GM12873 (cell line): ENCODE data around the gene ADAP1.
A peak's percentile ranks its signal among the peaks of the same experiment; 100 is the strongest.

Experiments
- CTCF ChIP-seq: IDR thresholded peaks from 2 replicates; pipeline ENCODE4 v1.5.1; 2012; ENCODE audit warnings: low read depth, mild to moderate bottlenecking, moderate library complexity, low read length, control low read depth; ENCODE audit not compliant: insufficient read depth; ENCODE audit errors: missing control alignments

ADAP1 gene

GRCh38 chr7:954330-955238 lies at the start of gene ADAP1:
Gene ADAP1, minus strand, starts transcription at chr7:954680. Its CDS starts 203 bp downstream, at chr7:954477.
- TF ChIP-seq CTCF = peak; percentile 49

- no peak for TF ChIP-seq CTCF
Observed at GRCh38 chr7:999941-1000935, 45.8 kb upstream of the ADAP1 start.

- TF ChIP-seq CTCF = no peak
Observed at GRCh38 chr7:999149-999879, 44.8 kb upstream of the ADAP1 start.

- TF ChIP-seq CTCF = peak; percentile 22
Observed at GRCh38 chr7:997404-998395, 43.2 kb upstream of the ADAP1 start.

- no peak for TF ChIP-seq CTCF
Observed at GRCh38 chr7:996079-996872, 41.8 kb upstream of the ADAP1 start.

- no peak for TF ChIP-seq CTCF
Observed at GRCh38 chr7:995571-995970, 41.1 kb upstream of the ADAP1 start.
